Lung (tissue), 12 donors: ENCODE measurements around the gene GPC2. TPM values are rescaled to one million over a fixed set of nuclear protein-coding genes. Genes with fewer than 3 reads are reported as not detected.
A peak's percentile ranks its signal among the peaks of the same experiment; 100 is the strongest.
"Not testable (repeated sequence)": the region's sequence is repeated elsewhere in the genome, so short reads cannot be mapped to it uniquely, and the experiment has no call there.

Source experiments
- ATAC-seq: fragments of 200-7000 bp; cut with Tn5 transposase; one replicate; pipeline ENCODE4 v1.9.1; 2020; ENCODE audit warnings: moderate number of reproducible peaks; ENCODE audit not compliant: insufficient read depth, low FRiP score
- DNase-seq, 3 donors: peaks; one replicate each; pipeline ENCODE4 v3.0.0-alpha.2; 2013 to 2017
- H3K27ac ChIP-seq, 2 donors: one replicate each; pipeline ENCODE4 v1.5.1; 2013; ENCODE audit warnings: mild to moderate bottlenecking in 2 of 2, moderate library complexity in 2 of 2, control low read depth in 1 of 2, inconsistent platforms in 1 of 2, low read depth in 1 of 2, low read length in 1 of 2
- H3K27me3 ChIP-seq, 3 donors: one replicate each; pipeline ENCODE4 v1.5.1; 2013; ENCODE audit warnings: low read length in 2 of 3; ENCODE audit not compliant: control insufficient read depth in 3 of 3, insufficient read depth in 3 of 3
- H3K36me3 ChIP-seq, 4 donors: one replicate each; pipeline ENCODE4 v1.5.1; 2013; ENCODE audit warnings: low read length in 4 of 4, mild to moderate bottlenecking in 1 of 4, moderate library complexity in 1 of 4; ENCODE audit not compliant: control insufficient read depth in 4 of 4, insufficient read depth in 4 of 4
- H3K4me1 ChIP-seq, 5 donors: one replicate each; pipeline ENCODE4 v1.5.1; 2013; ENCODE audit warnings: low read length in 5 of 5, mild to moderate bottlenecking in 2 of 5, moderate library complexity in 1 of 5; ENCODE audit not compliant: control insufficient read depth in 5 of 5, insufficient read depth in 5 of 5
- H3K4me3 ChIP-seq: one replicate; pipeline ENCODE4 v1.5.1; 2013; ENCODE audit warnings: mild to moderate bottlenecking, control low read depth, moderate library complexity
- H3K9ac ChIP-seq, 2 donors: one replicate each; pipeline ENCODE4 v1.5.1; 2013; ENCODE audit warnings: low read length in 2 of 2, control low read depth in 1 of 2; ENCODE audit not compliant: insufficient read depth in 1 of 2
- H3K9me3 ChIP-seq, 4 donors: one replicate each; pipeline ENCODE4 v1.5.1; 2013; ENCODE audit warnings: low read length in 3 of 4, mild to moderate bottlenecking in 1 of 4, moderate library complexity in 1 of 4; ENCODE audit not compliant: control insufficient read depth in 4 of 4, insufficient read depth in 3 of 4
- WGBS, 2 donors: extraction: QIAGEN DNeasy Blood & Tissue Kit; methylation state at CpG; one replicate each; pipeline ENCODE4 v1.1.7; 2013; 5-methylcytosine and 5-hydroxymethylcytosine counted together
- polyA plus RNA-seq, 2 donors: library from polyadenylated mRNA; stranded (reverse); fragments of 200-250 nt; gene quantifications; one replicate each; pipeline ENCODE4 v1.2.1, GENCODE V29; 2013
- total RNA-seq, 2 donors: library from RNA; depleted of rRNA in 1 of 2; stranded (reverse); fragments of >200 nt in 1 of 2; gene quantifications; one replicate each; pipeline ENCODE4 v1.2.1, GENCODE V29; 2014 to 2021
- TF ChIP-seq, protein P1 (sequence below): IDR thresholded peaks from 2 replicates; pipeline ENCODE4 v1.5.1; 2012; ENCODE audit warnings: mild to moderate bottlenecking; ENCODE audit errors: control extremely low read depth, extremely low read depth
- donor health status: control.
- donor health status: control.
- donor health status: Bipolar disorder and iron deficiency.
- donor health status: healthy.
- donor health status: DM: yes; HTN: yes; CAD: no.

The GPC2 gene
- total and polyA plus RNA-seq, 4 donors, result 0.61 to 2.1 (median 1.0) TPM

DNA sequence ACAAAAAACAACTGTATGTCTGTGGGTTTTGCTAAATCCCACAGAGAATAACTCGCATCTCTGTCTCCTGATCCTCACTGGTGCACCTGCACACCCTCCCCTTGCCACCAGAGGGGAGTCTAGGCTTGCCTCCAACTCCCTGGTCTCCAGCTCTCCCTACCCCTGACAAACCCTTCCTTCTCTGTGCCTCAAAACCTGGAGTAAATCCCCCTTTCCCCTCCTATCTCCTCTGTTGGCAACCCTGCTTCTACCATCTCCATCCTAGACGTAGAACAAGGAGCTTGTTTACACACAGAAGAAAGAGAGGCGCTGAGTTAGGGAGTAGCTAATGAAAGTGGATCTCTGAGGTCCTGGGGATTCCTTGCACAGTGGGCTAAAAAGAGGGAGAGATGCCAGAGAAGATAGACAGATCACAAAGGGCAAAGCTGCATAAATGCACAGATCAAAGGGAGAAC lies 44.5 kb downstream of the GPC2 start:
- Histone ChIP-seq H3K36me3 (no peaks in the 10 kb centered on the region), H3K27me3 (no peaks in the 10 kb centered on the region), H3K27ac (no peak overlapping the region), H3K9ac (peak overlapping the region in 1 of 2 donors; percentile 11), H3K9me3 (no peaks in the 10 kb centered on the region), H3K4me1 (peaks cover 0 to 9% (median 5%) of the 10 kb centered on the region in 5 donors), H3K4me3 (no peak overlapping the region)
- ATAC-seq (peak; percentile 70), DNase-seq (peak; percentile 63 to 72 (median 65))
- TF ChIP-seq, protein P1, sequence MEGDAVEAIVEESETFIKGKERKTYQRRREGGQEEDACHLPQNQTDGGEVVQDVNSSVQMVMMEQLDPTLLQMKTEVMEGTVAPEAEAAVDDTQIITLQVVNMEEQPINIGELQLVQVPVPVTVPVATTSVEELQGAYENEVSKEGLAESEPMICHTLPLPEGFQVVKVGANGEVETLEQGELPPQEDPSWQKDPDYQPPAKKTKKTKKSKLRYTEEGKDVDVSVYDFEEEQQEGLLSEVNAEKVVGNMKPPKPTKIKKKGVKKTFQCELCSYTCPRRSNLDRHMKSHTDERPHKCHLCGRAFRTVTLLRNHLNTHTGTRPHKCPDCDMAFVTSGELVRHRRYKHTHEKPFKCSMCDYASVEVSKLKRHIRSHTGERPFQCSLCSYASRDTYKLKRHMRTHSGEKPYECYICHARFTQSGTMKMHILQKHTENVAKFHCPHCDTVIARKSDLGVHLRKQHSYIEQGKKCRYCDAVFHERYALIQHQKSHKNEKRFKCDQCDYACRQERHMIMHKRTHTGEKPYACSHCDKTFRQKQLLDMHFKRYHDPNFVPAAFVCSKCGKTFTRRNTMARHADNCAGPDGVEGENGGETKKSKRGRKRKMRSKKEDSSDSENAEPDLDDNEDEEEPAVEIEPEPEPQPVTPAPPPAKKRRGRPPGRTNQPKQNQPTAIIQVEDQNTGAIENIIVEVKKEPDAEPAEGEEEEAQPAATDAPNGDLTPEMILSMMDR, result peak; percentile 85
- 22 to 27% methylated on average over 3 of the region's 3 CpGs for WGBS, 2 donors

DNA sequence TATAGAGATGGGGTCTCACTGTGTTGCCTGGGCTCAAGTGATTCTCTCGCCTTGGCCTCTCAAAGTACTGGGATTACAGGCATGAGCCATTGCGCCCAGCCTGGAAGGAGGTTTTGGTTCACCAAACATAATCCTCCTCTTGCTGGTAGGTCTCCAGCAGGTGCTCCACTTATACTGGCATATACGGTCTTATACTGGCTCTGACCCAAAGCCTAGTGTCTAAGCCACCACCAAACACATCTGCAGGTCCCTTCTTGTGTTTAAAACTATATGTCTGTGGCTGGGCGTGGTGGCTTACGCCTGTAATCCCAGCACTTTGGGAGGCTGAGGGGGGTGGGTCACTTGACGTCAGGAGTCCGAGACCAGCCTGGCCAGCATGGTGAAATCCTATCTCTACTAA lies 45.1 kb downstream of the GPC2 start:
- no peaks in the 10 kb centered on the region for H3K9me3 ChIP-seq
- 62 to 71% methylated on average over 7 of the region's 7 CpGs for WGBS, 2 donors
- no peak for DNase-seq
- no peaks in the 10 kb centered on the region for H3K36me3 ChIP-seq
- H3K9ac ChIP-seq, result no peak overlapping the region
- H3K27ac ChIP-seq, result no peak overlapping the region
- ATAC-seq, result no peak
- H3K27me3 ChIP-seq, result no peaks in the 10 kb centered on the region
- H3K4me3 ChIP-seq, result no peak overlapping the region
- TF ChIP-seq, protein P1, result no peak
- peaks cover 0 to 10% (median 5%) of the 10 kb centered on the region in 5 donors for H3K4me1 ChIP-seq

DNA sequence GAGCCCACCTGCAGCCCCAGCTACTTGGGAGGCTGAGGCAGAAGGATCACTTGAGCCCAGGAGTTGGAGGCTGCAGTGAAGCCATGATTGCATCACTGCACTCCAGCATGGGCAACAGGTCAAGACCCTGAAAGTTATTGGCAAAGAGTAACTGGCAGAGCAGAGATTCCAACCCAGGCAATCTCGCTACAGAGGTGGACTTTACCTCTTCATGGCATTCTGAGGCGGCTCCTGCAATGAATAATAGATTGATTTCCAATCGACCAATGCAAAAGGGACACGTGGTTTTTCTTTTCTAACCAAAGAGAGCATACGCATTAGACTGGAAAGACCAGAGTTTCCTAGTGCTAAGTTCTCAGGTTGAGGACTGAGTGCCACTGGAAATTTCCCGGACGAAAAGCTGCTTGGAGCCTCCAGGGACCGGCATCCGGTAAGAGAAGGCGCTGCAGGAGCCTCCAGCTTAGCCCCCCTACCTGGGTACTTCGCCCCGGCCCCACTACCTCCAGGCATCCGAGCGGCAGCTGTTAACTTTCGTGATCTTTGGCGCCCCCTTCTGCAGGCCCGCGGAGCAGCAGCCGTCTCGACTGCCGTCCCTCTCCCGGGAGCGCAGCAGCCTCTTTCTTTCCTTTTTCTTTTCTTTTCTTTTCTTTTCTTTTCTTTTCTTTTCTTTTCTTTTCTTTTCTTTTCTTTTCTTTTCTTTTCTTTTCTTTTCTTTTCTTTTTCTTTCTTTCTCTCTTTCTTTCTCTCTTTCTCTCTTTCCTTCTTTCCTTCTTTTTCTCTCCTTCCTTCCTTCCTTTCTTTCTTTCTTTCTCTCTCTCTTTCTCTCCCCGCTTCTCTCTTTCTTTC lies 46.4 kb downstream of the GPC2 start:
- 13 to 14% methylated on average over 24 of the region's 24 CpGs for WGBS, 2 donors
- H3K36me3 ChIP-seq, result no peaks in the 10 kb centered on the region
- H3K9me3 ChIP-seq, result no peaks in the 10 kb centered on the region
- H3K4me3 ChIP-seq, result no peak overlapping the region
- H3K4me1 ChIP-seq, result peaks cover 0 to 14% (median 5%) of the 10 kb centered on the region in 5 donors
- DNase-seq (peak; percentile 74 to 81 (median 74)), ATAC-seq (no peak)
- H3K27me3 ChIP-seq, result no peaks in the 10 kb centered on the region
- TF ChIP-seq, protein P1, result peak; percentile 77
- H3K9ac ChIP-seq, result no peak overlapping the region
- no peak overlapping the region for H3K27ac ChIP-seq

DNA sequence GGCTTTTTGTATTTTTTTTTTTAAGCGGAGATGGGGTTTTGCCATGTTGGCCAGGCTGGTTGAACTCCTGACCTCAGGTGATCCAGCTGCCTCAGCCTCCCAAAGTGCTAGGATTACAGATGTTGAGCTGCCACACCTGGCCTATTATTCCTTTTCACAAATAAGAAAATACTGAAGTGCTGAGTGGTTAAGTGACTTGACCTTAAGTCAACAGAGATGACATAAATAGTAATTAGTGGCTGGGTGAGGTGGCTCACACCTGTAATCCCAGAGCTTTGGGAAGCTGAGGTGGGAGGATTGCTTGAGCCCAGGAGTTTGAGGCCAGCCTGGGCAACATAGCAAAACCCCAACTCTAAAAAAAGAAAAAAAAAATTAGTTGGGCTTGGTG lies 47.0 kb downstream of the GPC2 start:
- peaks cover 0 to 15% (median 5%) of the 10 kb centered on the region in 5 donors for H3K4me1 ChIP-seq
- H3K9ac ChIP-seq, H3K36me3 ChIP-seq, H3K27ac ChIP-seq, H3K9me3 ChIP-seq, H3K27me3 ChIP-seq, ATAC-seq, H3K4me3 ChIP-seq, DNase-seq: not testable (repeated sequence)
- 96% methylated on average over 1 of the region's 1 CpG for WGBS, 2 donors
